Loucy (cell line): ENCODE data around the gene BICD2.

ENCODE experiments used
- H2AFZ ChIP-seq: fragments of 200-600 bp; sonication (generic); 2 replicates; pipeline ENCODE4 v1.6.0; 2016; ENCODE audit warnings: antibody characterized with exemption, mild to moderate bottlenecking, low read length, moderate library complexity
- H3F3A ChIP-seq: fragments of 200-600 bp; 2 replicates; pipeline ENCODE4 v1.6.0; 2016; ENCODE audit warnings: antibody characterized with exemption, low read depth, mild to moderate bottlenecking
- H3K27me3 ChIP-seq: fragments of 200-600 bp; sonication (generic); 2 replicates; pipeline ENCODE4 v1.6.1; 2014; ENCODE audit warnings: low read length, mild to moderate bottlenecking; ENCODE audit not compliant: insufficient read depth, poor library complexity, severe bottlenecking
- H3K36me3 ChIP-seq: fragments of 200-600 bp; sonication (generic); 2 replicates; pipeline ENCODE4 v1.6.1; 2016; ENCODE audit warnings: low read length; ENCODE audit not compliant: insufficient read depth
- H3K4me1 ChIP-seq: fragments of 200-600 bp; sonication (generic); 2 replicates; pipeline ENCODE4 v1.5.1; 2014; ENCODE audit warnings: low read length, mild to moderate bottlenecking; ENCODE audit not compliant: insufficient read depth, poor library complexity, severe bottlenecking
- H3K4me2 ChIP-seq: fragments of 200-600 bp; sonication (generic); 2 replicates; pipeline ENCODE4 v1.6.0; 2014; ENCODE audit warnings: antibody characterized with exemption, low read length, low read depth, mild to moderate bottlenecking; ENCODE audit not compliant: poor library complexity, severe bottlenecking
- H3K4me3 ChIP-seq: fragments of 200-600 bp; sonication (generic); 2 replicates; pipeline ENCODE4 v1.5.1; 2014; ENCODE audit warnings: low read length, mild to moderate bottlenecking, mixed read lengths; ENCODE audit not compliant: poor library complexity, severe bottlenecking
- H3K79me2 ChIP-seq: fragments of 200-600 bp; sonication (generic); 2 replicates; pipeline ENCODE4 v1.6.1; 2014; ENCODE audit warnings: low read length; ENCODE audit not compliant: insufficient read depth
- H3K9ac ChIP-seq: fragments of 200-600 bp; sonication (generic); 2 replicates; pipeline ENCODE4 v1.6.0; 2014; ENCODE audit warnings: mild to moderate bottlenecking, low read depth, low read length, moderate library complexity; ENCODE audit not compliant: poor library complexity, severe bottlenecking
- H3K9me2 ChIP-seq: fragments of 200-600 bp; sonication (generic); replicated peaks from 2 replicates; pipeline ENCODE4 v1.6.1; 2016; ENCODE audit warnings: low read depth, low read length, mixed read lengths
- H3K9me3 ChIP-seq: fragments of 200-600 bp; sonication (generic); 2 replicates; pipeline ENCODE4 v1.6.1; 2014; ENCODE audit warnings: mild to moderate bottlenecking, antibody characterized with exemption, low read length, low read depth; ENCODE audit not compliant: insufficient read depth
- H4K20me1 ChIP-seq: fragments of 200-600 bp; sonication (generic); 2 replicates; pipeline ENCODE4 v1.6.0; 2014; ENCODE audit warnings: antibody characterized with exemption, low read length, mild to moderate bottlenecking; ENCODE audit not compliant: insufficient read depth, poor library complexity, severe bottlenecking
- EZH2phosphoT487 ChIP-seq: fragments of 200-600 bp; IDR thresholded peaks from 2 replicates; pipeline ENCODE4 v1.6.1; 2018; ENCODE audit warnings: antibody characterized with exemption, mild to moderate bottlenecking, moderate library complexity, borderline replicate concordance
- TF ChIP-seq, protein P1 (sequence below): fragments of 200-600 bp; sonication (generic); conservative IDR thresholded peaks from 2 replicates; pipeline ENCODE4 v1.5.1; 2014; ENCODE audit warnings: mild to moderate bottlenecking, antibody characterized with exemption, low read length

The BICD2 gene

DNA sequence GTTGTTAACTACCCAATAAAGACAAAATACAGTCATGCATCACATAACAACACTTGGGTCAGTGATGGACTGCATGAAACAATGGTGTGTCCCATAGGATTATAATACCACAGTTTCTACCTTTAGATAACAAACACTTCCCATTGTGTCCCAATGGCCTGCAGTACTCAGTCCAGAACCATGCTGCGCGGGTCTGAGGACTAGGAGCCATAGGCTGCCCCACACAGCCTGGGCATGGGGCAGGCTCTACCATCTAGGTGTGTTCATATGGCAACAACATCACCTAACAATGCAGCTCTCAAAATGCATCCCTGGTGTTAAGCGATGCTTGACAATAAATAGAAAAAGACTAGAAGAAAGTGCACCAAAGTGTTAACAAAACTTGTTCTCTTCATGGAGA lies 101.5 kb downstream of the BICD2 start:
- H3K9ac ChIP-seq: no peak overlapping the region
- peaks cover 6% of the 10 kb centered on the region; the same call in 1 of the 2 replicates for H3K36me3 ChIP-seq
- no peak overlapping the region for H3K4me3 ChIP-seq
- no peaks in the 10 kb centered on the region for H3F3A ChIP-seq
- H3K4me1 ChIP-seq: peaks cover 38% of the 10 kb centered on the region
- TF ChIP-seq EZH2phosphoT487: no peak
- TF ChIP-seq, protein P1, sequence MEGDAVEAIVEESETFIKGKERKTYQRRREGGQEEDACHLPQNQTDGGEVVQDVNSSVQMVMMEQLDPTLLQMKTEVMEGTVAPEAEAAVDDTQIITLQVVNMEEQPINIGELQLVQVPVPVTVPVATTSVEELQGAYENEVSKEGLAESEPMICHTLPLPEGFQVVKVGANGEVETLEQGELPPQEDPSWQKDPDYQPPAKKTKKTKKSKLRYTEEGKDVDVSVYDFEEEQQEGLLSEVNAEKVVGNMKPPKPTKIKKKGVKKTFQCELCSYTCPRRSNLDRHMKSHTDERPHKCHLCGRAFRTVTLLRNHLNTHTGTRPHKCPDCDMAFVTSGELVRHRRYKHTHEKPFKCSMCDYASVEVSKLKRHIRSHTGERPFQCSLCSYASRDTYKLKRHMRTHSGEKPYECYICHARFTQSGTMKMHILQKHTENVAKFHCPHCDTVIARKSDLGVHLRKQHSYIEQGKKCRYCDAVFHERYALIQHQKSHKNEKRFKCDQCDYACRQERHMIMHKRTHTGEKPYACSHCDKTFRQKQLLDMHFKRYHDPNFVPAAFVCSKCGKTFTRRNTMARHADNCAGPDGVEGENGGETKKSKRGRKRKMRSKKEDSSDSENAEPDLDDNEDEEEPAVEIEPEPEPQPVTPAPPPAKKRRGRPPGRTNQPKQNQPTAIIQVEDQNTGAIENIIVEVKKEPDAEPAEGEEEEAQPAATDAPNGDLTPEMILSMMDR: no peak
- H3K9me2 ChIP-seq: no peaks in the 10 kb centered on the region
- H3K4me2 ChIP-seq: no peak overlapping the region
- peaks cover 18% of the 10 kb centered on the region for H4K20me1 ChIP-seq
- no peak overlapping the region for H2AFZ ChIP-seq
- no peaks in the 10 kb centered on the region for H3K27me3 ChIP-seq
- H3K79me2 ChIP-seq: peaks cover 94% of the 10 kb centered on the region; the same call in 1 of the 2 replicates
- no peaks in the 10 kb centered on the region for H3K9me3 ChIP-seq

DNA sequence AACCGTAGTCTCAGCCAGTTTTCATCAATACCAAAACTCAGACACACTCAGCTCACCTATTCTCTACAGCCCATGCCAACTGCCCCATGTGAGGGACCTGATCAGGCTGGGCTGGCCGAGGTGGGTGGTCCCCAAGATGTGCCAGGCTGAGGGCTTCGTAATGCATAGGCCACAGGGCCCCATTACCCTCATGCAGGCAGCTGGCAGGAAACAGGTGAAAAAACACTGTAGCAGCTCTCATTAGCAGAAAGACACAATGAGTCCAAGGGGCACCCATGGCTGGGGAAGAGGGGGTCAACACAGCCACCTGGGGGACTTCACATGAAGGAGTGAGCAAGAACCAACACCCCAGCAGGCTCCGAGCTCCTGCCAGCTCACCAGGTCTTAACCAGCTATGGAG lies 102.9 kb downstream of the BICD2 start:
- Histone ChIP-seq H3K4me2 (peak overlapping the region; percentile 20), H3K4me3 (no peak overlapping the region), H3K36me3 (peaks cover 10% of the 10 kb centered on the region; the same call in 1 of the 2 replicates), H4K20me1 (peaks cover 18% of the 10 kb centered on the region), H3K9ac (no peak overlapping the region), H3K9me3 (no peaks in the 10 kb centered on the region), H3K9me2 (no peaks in the 10 kb centered on the region), H3K79me2 (peaks cover 83% of the 10 kb centered on the region; the same call in 1 of the 2 replicates), H3F3A (no peaks in the 10 kb centered on the region), H2AFZ (no peak overlapping the region), H3K27me3 (no peaks in the 10 kb centered on the region), H3K4me1 (peaks cover 30% of the 10 kb centered on the region)
- TF ChIP-seq, protein P1: no peak
- no peak for TF ChIP-seq EZH2phosphoT487
